ENCODE data around the gene KSR1. TPM values are rescaled to one million over a fixed set of nuclear protein-coding genes. Genes with fewer than 3 reads are reported as not detected.
"Not testable (repeated sequence)": the region's sequence is repeated elsewhere in the genome, so short reads cannot be mapped to it uniquely, and the experiment has no call there.

Gene KSR1
- total and polyA plus RNA-seq, 2 of the 8 experiments (the other 6 are each of a cell fraction or from before 2014, with no cell fraction given): 14.1 to 34.7 TPM

GRCh38 chr17:27412158-27412557, 44.1 kb upstream of the KSR1 start:
- H2BK5ac ChIP-seq (ENCODE audit: low read depth, low read length); H3K4me2 ChIP-seq (ENCODE audit: insufficient read depth in 1 of 2, low read depth in 2 of 2, low read length in 2 of 2); H3K27me3 ChIP-seq (replicated peaks in 1 of 4; ENCODE audit: control insufficient read depth in 3 of 4, extremely low read depth in 1 of 4, insufficient read depth in 3 of 4, low read length in 3 of 4); H3K4me1 ChIP-seq (replicated peaks in 1 of 4; ENCODE audit: control insufficient read depth in 3 of 4, insufficient read depth in 4 of 4, low read length in 3 of 4); H2BK12ac ChIP-seq (ENCODE audit: low read depth, low read length); H2BK15ac ChIP-seq (ENCODE audit: low read length); H2AFZ ChIP-seq (ENCODE audit: low read length); H3K56ac ChIP-seq (replicated peaks; ENCODE audit: insufficient read length, low read depth, low read length); H4K91ac ChIP-seq (replicated peaks; ENCODE audit: insufficient read length, low read length); H3K79me1 ChIP-seq (ENCODE audit: low read depth, low read length); H4K20me1 ChIP-seq (replicated peaks in 1 of 2; ENCODE audit: control insufficient read depth in 1 of 2, insufficient read depth in 2 of 2, low read length in 2 of 2); H3K27ac ChIP-seq (ENCODE audit: low read depth, low read length); H2BK20ac ChIP-seq (ENCODE audit: low read length); H3K4ac ChIP-seq (replicated peaks; ENCODE audit: insufficient read length, low read depth, low read length); H3K9ac ChIP-seq (replicated peaks in 1 of 4; ENCODE audit: extremely low read depth in 1 of 4, low read depth in 3 of 4, low read length in 3 of 4); H3K18ac ChIP-seq (ENCODE audit: extremely low read depth, low read length); H3K79me2 ChIP-seq (ENCODE audit: control insufficient read depth in 1 of 2, insufficient read depth in 2 of 2, low read length in 2 of 2); H4K8ac ChIP-seq (ENCODE audit: extremely low read depth, insufficient read depth, low read length); DNase-seq (ENCODE audit: low read depth in 1 of 2, low spot score in 2 of 2); H3K23me2 ChIP-seq (ENCODE audit: low read depth, low read length); H4K5ac ChIP-seq (ENCODE audit: insufficient read length, low read depth, low read length); FAIRE-seq; H2BK120ac ChIP-seq (replicated peaks; ENCODE audit: low read depth, low read length); H3K4me3 ChIP-seq (ENCODE audit: extremely low read depth in 1 of 4, insufficient read depth in 2 of 4, low read depth in 3 of 4, low read length in 4 of 4); H3K9me3 ChIP-seq (ENCODE audit: insufficient read depth in 2 of 2, low read depth in 1 of 2, low read length in 1 of 2); H3K23ac ChIP-seq (ENCODE audit: insufficient read length); H3K36me3 ChIP-seq (ENCODE audit: control insufficient read depth in 2 of 4, insufficient read depth in 4 of 4, low read length in 3 of 4); H2AK5ac ChIP-seq (ENCODE audit: low read depth, low read length); H3K14ac ChIP-seq (ENCODE audit: insufficient read length): not testable (repeated sequence)
- ChIA-PET POLR2A (ENCODE audit: partially characterized antibody) (interaction anchor here (1.2 kb wide), 1 partner anchor 11 kb away, joined by 3 read pairs; no protein-coding TSS in a partner anchor), CTCF (ENCODE audit: partially characterized antibody) (interaction anchor here (0.9 to 1.7 kb wide), 5 partner anchors 9 to 188 kb away, joined by 3 to 9 read pairs (median 4); partner anchors contain the start of gene KSR1)
- 91% methylated on average over 9 of the region's 9 CpGs; no CpG with 5 or more reads in 1 of the 2 experiments for WGBS, 2 experiments (ENCODE audit: extremely low coverage in 1 of 2, insufficient coverage in 1 of 2, insufficient read length in 1 of 2, insufficient replicate concordance in 2 of 2, low coverage in 1 of 2, low lambda C conversion rate in 2 of 2, missing lambda C conversion rate in 1 of 2)
- TF ChIP-seq CEBPB (IDR thresholded peaks at IDR 0.05; ENCODE audit: low read depth, low read length): peak; percentile 86

Data from H1 (cell line).